HFFc6 (cell line): ENCODE results near the gene RAB11B. TPM values are rescaled to one million over a fixed set of nuclear protein-coding genes. Genes with fewer than 3 reads are reported as not detected.

Source experiments
- DNase-seq: peaks from one replicate; pipeline ENCODE4 v3.0.0-alpha.2; 2018
- H3K27ac Mint-ChIP-seq: 2 replicates; pipeline ENCODE4 v1.8.0; 2020; ENCODE audit warnings: mild to moderate bottlenecking, mixed read lengths
- H3K27me3 Mint-ChIP-seq: 2 replicates; pipeline ENCODE4 v1.8.0; 2021; ENCODE audit warnings: mild to moderate bottlenecking, moderate library complexity, mixed read lengths; ENCODE audit not compliant: insufficient read depth
- H3K36me3 Mint-ChIP-seq: 2 replicates; pipeline ENCODE4 v1.8.0; 2021; ENCODE audit warnings: low read depth, mixed read lengths
- H3K4me1 Mint-ChIP-seq: 2 replicates; pipeline ENCODE4 v1.8.0; 2020; ENCODE audit warnings: low read depth, mixed read lengths
- H3K4me3 Mint-ChIP-seq: 2 replicates; pipeline ENCODE4 v1.8.0; 2020; ENCODE audit warnings: mild to moderate bottlenecking, moderate library complexity, mixed read lengths
- H3K9me3 Mint-ChIP-seq: 2 replicates; pipeline ENCODE4 v1.8.0; 2020; ENCODE audit warnings: mild to moderate bottlenecking, mixed read lengths
- CTCF ChIP-seq: fragments of 200-600 bp; sonication (generic); IDR thresholded peaks from 2 replicates; pipeline ENCODE4 v1.5.0; 2021; ENCODE audit warnings: antibody characterized with exemption, mild to moderate bottlenecking
- total RNA-seq, 6 experiments: library from RNA; stranded (reverse); fragmentation: NEBNext Ultra II Directional; extraction: Animal tissue kit (Norgen Biotek cat#: 25700); gene quantifications; 2 replicates in 1 of 6; 3 replicates in 5 of 6; pipeline ENCODE4 v1.2.3, GENCODE V29; 2021

RAB11B gene
- total RNA-seq, 6 experiments from 2014 or later: 82.5 to 107 (median 92.4) TPM

GRCh38 chr19:8399681-8400188, 9.6 kb downstream of the RAB11B start:
- Mint-ChIP-seq H3K36me3 (no peaks in the 10 kb centered on the region; the same call in 1 of the 2 replicates), H3K4me1 (peaks cover 25% of the 10 kb centered on the region), H3K27ac (no peak overlapping the region), H3K4me3 (no peak overlapping the region), H3K9me3 (no peaks in the 10 kb centered on the region), H3K27me3 (peaks cover 4% of the 10 kb centered on the region)
- no peak for DNase-seq
- TF ChIP-seq CTCF: no peak

GRCh38 chr19:8401981-8402411, 11.8 kb downstream of the RAB11B start:
- Mint-ChIP-seq H3K4me1 (peaks cover 7% of the 10 kb centered on the region), H3K4me3 (no peak overlapping the region), H3K27me3 (peaks cover 4% of the 10 kb centered on the region), H3K9me3 (no peaks in the 10 kb centered on the region), H3K36me3 (no peaks in the 10 kb centered on the region; the same call in 1 of the 2 replicates), H3K27ac (no peak overlapping the region)
- TF ChIP-seq CTCF: no peak
- DNase-seq: no peak

GRCh38 chr19:8403098-8403819, 13.1 kb downstream of the RAB11B start:
- DNase-seq: no peak
- H3K4me3 Mint-ChIP-seq: no peak overlapping the region
- H3K9me3 Mint-ChIP-seq: no peaks in the 10 kb centered on the region
- peaks cover 2% of the 10 kb centered on the region for H3K27me3 Mint-ChIP-seq
- H3K27ac Mint-ChIP-seq: no peak overlapping the region
- H3K36me3 Mint-ChIP-seq: no peaks in the 10 kb centered on the region; the same call in 1 of the 2 replicates
- no peak for TF ChIP-seq CTCF
- H3K4me1 Mint-ChIP-seq: no peaks in the 10 kb centered on the region

- Mint-ChIP-seq H3K27me3 (peaks cover 2% of the 10 kb centered on the region), H3K9me3 (no peaks in the 10 kb centered on the region), H3K27ac (no peak overlapping the region), H3K4me1 (no peaks in the 10 kb centered on the region), H3K4me3 (no peak overlapping the region), H3K36me3 (no peaks in the 10 kb centered on the region; the same call in 1 of the 2 replicates)
- DNase-seq: no peak
- no peak for TF ChIP-seq CTCF
Observed at GRCh38 chr19:8403820-8404109, 13.6 kb downstream of the RAB11B start.

- H3K36me3 Mint-ChIP-seq: no peaks in the 10 kb centered on the region; the same call in 1 of the 2 replicates
- no peak overlapping the region for H3K4me3 Mint-ChIP-seq
- H3K9me3 Mint-ChIP-seq: no peaks in the 10 kb centered on the region
- H3K27me3 Mint-ChIP-seq: peaks cover 2% of the 10 kb centered on the region
- no peaks in the 10 kb centered on the region for H3K4me1 Mint-ChIP-seq
- TF ChIP-seq CTCF: no peak
- no peak for DNase-seq
- H3K27ac Mint-ChIP-seq: no peak overlapping the region
Observed at GRCh38 chr19:8404391-8405151, 14.4 kb downstream of the RAB11B start.
